NK-92 (cell line): Measurements from ENCODE around the gene DPH1.

Experiments
- DNase-seq: peaks from one replicate; lab custom pipeline; 2025; ENCODE audit not compliant: unreplicated experiment; lab: John Stamatoyannopoulos, UW

The DPH1 gene

GRCh38 chr17:2060681-2061440, 30.9 kb downstream of the DPH1 start:
- no peak for DNase-seq

GRCh38 chr17:2061441-2061958, 31.5 kb downstream of the DPH1 start:
- no peak for DNase-seq

DNA sequence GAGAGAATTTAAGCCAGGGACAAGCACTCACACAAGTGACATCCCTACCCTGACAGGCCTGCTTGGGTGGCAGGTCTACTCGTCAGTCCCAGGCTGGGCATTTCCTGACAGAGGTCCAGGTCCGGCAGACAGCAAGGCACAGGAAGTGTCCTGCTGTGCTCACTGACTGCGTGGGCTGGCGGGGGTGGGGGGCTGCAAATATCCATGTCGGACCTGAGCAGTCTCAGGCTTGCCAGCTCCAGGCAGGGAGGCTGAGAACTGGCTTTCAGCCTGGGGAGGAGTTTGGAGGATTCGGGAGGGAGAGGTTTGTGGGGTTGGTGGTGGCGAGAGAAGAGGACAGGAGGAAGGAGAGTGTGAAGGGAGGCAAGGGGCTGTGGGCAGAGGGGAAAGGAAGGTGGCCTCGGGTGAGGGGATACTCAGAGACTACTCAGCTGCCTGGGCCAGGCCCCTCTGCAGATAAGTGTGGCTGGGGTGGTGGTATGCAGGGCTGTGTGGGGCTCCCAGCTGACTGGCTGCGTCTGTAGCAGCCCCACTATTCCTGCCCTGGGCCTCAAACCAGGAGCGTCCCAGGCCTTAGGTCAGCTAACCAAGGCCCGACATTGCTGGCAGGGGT, 32.7 kb downstream of the DPH1 start:
- no peak for DNase-seq

DNA sequence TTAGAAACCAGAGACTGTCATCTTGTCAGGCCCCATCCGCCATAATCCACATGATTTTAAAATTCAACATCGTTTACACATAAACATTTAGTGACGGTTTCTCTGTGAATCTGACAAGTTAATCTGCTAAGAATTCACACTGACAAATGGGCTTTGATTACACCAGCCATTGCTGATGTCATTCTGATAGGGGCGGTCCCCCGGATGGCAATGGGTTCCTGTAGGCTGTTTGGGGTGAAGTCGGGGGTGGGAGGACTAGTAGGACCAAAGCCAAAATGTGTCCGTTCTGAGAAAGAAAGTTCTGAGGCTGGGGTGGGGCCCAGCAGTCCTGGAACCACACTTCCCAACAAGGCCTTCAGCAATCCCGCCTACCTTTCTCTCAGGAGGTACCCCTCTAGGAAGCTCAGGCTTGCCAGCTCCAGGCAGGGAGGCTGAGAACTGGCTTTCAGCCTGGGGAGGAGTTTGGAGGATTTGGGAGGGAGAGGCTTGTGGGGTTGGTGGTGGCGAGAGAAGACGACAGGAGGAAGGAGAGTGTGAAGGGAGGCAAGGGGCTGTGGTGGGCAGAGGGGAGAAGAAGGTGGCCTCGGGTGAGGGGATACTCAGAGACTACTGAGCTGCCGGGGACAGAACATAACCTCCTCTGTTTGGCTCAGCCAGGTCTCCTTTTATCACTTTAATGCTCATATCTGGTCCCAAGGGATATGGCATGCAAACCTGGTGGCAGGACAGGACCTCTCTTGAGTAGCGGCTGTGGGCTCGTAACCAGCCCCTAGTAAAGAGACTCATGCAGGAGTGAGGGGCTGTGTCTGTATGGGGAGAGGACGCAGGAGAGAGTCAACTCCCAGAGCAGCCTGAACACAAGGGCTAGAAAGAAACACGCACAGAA, 33.6 kb downstream of the DPH1 start:
- no peak for DNase-seq

DNA sequence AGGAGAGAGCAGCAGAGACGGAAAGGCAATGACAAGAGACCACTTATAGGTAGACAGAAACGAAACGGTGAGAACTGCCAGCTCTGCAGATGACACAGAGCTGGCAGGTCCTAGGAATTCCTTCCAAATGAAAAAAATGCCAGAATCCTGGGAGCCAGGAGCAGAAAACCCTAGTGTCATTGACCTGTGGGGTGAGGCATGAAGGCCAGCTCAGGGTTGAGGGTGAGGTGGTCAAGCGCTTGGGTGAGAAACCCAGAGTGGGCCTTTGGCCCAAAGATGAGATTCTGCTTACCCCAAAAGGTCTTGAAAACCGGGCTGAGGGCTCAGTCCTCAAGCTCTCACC, 34.2 kb downstream of the DPH1 start:
- DNase-seq, result no peak

GRCh38 chr17:2064520-2064971, 34.6 kb downstream of the DPH1 start:
- no peak for DNase-seq

DNA sequence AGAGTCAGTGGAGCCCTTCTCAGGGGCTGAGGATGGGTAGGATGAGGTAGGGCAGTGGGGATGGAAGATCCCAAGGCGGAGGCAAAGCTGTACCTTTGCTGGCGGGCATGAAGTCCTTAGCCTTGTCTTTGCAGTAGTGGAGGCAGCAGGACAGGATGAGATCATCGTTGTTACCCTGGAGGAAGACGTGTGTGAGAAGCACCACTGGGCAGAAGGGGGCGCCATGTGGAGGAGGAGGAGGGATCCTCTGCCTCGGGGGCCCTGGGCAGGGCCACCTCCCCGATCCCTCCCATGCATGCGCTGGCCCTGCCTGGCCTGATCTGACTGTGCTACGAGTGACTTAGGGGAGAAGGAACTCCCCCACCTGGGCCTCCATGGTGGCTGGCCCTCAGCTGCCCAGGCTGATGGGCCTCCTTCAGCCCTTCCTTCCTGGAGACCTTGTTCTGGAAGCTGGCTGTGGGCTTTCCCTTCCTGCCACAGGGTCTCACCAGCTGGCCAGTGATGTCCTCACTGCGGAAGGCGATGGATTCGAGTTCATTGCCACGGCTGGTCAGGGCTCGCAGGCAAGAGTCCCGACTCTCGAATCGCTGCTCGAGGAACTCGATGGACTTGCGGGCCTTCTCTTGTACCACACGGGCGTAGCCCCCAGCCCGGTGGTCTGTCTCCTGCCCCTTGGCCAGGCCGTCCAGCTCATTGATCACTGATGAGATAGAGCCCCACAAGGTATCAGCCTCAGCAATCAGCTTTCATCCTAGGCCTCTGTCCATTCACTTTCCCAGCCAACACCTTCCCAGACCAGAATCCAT, 35.2 kb downstream of the DPH1 start:
- DNase-seq, result no peak

- no peak for DNase-seq
Observed at GRCh38 chr17:2065949-2066400, 36.0 kb downstream of the DPH1 start.

DNA sequence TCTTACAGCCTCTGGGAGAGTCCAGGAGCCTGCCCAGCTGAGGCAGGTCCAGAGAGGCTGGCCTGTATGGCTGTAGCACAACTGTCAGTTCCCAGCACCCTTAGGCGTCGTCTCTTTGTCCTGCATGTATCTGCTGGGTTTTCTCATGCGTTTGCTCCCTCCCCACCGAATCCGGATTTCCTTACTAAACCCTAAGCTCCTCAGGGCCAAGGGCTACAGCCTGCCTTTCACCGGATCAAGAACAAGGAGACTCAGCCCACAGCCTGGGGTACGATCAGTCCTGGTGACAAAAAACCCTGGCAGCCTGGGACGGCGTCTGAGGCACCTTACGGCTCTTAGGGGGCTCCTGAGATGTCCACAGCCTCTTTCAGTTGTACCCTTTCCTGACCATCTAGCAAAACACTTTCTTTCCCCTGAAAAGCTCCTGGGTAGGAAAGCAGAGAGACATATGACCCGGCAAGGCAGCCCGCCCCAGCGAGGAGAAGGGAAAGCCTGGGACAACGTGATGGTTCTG, 37.2 kb downstream of the DPH1 start:
- DNase-seq, result no peak

GRCh38 chr17:2067608-2068024, 37.7 kb downstream of the DPH1 start:
- DNase-seq, result no peak

DNA sequence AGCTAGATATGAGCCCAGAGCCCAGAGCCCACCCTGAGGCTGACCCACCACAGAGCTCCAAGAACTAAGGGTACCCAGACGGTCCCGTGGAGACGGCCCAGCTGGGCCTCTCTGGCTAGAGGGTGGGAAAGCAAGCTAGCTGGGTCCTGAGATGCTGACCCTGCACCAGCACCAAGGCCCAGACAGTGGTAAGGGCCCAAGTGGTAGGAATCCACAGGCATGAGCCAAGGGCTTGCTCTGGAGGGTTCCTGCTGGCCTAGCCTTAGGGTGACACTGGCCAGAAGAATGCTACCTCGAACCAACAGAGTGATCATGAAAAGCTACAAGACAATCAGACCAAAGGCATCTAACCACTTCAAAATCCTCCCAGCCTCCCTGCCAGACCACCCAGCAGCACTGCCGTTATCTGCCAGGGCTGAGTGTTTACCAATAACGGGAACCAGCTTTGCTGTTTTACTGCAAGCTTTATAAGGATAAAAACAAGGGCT, 38.1 kb downstream of the DPH1 start:
- DNase-seq, result no peak

- DNase-seq, result no peak
Observed at GRCh38 chr17:2068519-2069051, 38.6 kb downstream of the DPH1 start.

GRCh38 chr17:2070241-2071023, 40.5 kb downstream of the DPH1 start:
- DNase-seq, result no peak

DNA sequence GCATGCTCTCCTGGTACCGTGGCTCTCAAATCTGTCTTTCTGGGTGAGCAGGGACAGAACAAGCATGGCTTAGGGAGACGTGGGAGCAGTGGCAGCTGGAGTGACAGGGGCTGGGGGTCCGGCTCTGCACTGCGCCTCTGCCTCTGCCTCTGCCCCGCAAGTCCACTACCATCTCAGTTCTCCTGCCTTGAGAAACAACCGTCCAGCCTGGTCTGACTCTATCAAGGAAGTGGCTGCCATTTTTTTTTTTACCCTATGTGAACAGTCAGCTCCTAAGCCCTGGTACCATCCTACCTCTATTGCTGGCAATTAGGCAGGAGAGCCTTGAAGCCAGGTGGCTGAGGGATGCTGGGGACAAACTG, 41.1 kb downstream of the DPH1 start:
- no peak for DNase-seq

GRCh38 chr17:2071455-2072281, 41.7 kb downstream of the DPH1 start:
- no peak for DNase-seq

GRCh38 chr17:2074919-2075318, 45.0 kb downstream of the DPH1 start:
- DNase-seq, result no peak

DNA sequence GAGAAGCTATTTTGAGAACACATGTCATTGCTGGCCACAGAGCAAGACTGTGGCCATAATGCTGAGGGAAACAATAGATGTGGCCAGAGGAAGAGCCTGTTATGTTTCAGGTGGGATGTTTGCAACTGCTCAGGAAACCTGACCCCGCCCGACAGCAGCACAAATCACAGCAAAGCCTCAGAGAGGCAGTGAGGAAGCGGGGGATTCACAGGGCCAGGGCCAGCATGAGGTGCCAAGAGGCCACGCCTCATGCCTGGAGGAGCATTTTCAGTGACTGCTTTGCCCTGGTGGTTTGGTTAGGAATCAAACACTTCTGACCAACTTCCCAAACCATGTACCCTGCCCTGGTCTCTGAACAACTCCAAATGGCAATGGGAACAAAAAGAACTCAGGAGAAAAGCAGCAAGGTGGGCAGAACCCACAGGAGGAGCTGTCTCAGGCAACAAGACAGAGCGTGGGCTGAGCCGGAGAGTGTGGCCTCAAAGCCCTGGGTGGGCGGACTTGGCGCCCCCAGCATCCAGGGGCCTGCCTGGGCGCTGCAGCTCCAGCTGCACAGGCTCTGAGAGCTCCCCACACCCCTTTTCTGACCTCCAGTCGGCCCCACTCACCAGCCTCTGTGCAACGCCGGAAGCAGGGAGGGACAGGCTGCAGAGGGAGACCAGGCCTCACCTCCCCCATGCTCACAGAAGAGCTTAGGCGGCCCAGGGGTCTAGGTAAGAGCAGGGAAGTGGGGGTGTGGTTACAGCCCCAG, 45.6 kb downstream of the DPH1 start:
- DNase-seq, result no peak
